Stomach (tissue), 19 donors: ENCODE measurements around the gene NBPF26. TPM values are rescaled to one million over a fixed set of nuclear protein-coding genes. Genes with fewer than 3 reads are reported as not detected.
"Not testable (repeated sequence)": the region's sequence is repeated elsewhere in the genome, so short reads cannot be mapped to it uniquely, and the experiment has no call there.

Experiments used
- DNase-seq, 2 donors: peaks; one replicate each; pipeline versions ENCODE4 v3.0.0 to v3.0.0-alpha.2; 2013 to 2019
- H3K27ac ChIP-seq, 5 donors: fragments of 200-600 bp in 4 of 5; sonication (generic) in 4 of 5; one replicate each; pipeline ENCODE4 v1.5.1; 2013 to 2019; ENCODE audit warnings: mild to moderate bottlenecking in 1 of 5, moderate library complexity in 1 of 5
- H3K27me3 ChIP-seq, 3 donors: fragments of 200-600 bp; sonication (generic); one replicate each; pipeline ENCODE4 v1.5.1; 2017 to 2019; ENCODE audit warnings: mixed run types in 1 of 3
- H3K36me3 ChIP-seq, 4 donors: fragments of 200-600 bp; sonication (generic); 1 replicate in 3 of 4; 2 replicates in 1 of 4; pipeline ENCODE4 v1.5.1; 2016 to 2019
- H3K4me1 ChIP-seq, 4 donors: fragments of 200-600 bp; sonication (generic); one replicate each; pipeline ENCODE4 v1.5.1; 2016 to 2019
- H3K4me3 ChIP-seq, 4 donors: fragments of 200-600 bp; sonication (generic) in 3 of 4; one replicate each; pipeline ENCODE4 v1.5.1; 2016 to 2019; ENCODE audit warnings: mild to moderate bottlenecking in 1 of 4
- H3K9me3 ChIP-seq, 4 donors: fragments of 200-600 bp; sonication (generic); one replicate each; pipeline ENCODE4 v1.5.1; 2016 to 2019
- POLR2AphosphoS5 ChIP-seq, 3 donors: sonication (generic); formaldehyde crosslinking; IDR thresholded peaks; one replicate each; pipeline ENCODE4 v1.6.1; 2016; ENCODE audit warnings: antibody characterized with exemption in 3 of 3
- WGBS, 5 donors: extraction: QIAGEN DNeasy Blood & Tissue Kit in 3 of 5; methylation state at CpG; one replicate each; pipeline versions ENCODE4 v1.1.5 to v1.1.7; 2013 to 2018; 5-methylcytosine and 5-hydroxymethylcytosine counted together
- intact Hi-C: fragments of 100-400 bp; cut with DNase I; formaldehyde crosslinking; loops from one replicate; pipeline ENCODE4 v1.15.1; 2023; ENCODE audit warnings: low total_unique reads
- long read RNA-seq, 10 donors: transcript quantifications; one replicate each; lab custom pipeline, GENCODE V29; 2026
- polyA plus RNA-seq, 3 donors: library from polyadenylated mRNA; stranded (reverse); fragments of 200-250 nt; gene quantifications; one replicate each; pipeline ENCODE4 v1.2.3, GENCODE V29; 2013
- total RNA-seq, 5 donors: library from RNA; depleted of rRNA; stranded (reverse); fragments of >200 nt; gene quantifications; one replicate each; pipeline versions ENCODE4 v1.1.0 to v1.2.3, GENCODE V29; 2014 to 2016
- donor health status: healthy with polysubstance abuse.
- donor health status: Bipolar disorder and iron deficiency.
- donor health status: healthy.

NBPF26 gene
- total RNA-seq: 10 to 100 TPM in 4 of 5 donors, 1 to 10 TPM in 1; 4.1 to 38.4 (median 18.7) TPM
- 1 to 10 TPM; 2.0 to 7.5 (median 5.3) TPM for polyA plus RNA-seq
- long read RNA-seq, donor 1: 0 reads
- long read RNA-seq, donor 2: 0 reads
- long read RNA-seq, donor 3: 0 reads
- long read RNA-seq, donor 4: 0 reads
- long read RNA-seq, donor 5: 0 reads
- long read RNA-seq, donor 6: 0 reads
- long read RNA-seq, donor 7: 0 reads
- long read RNA-seq, donor 8: 0 reads
- long read RNA-seq, donor 9: 0 reads
- long read RNA-seq, donor 10: 0 reads

GRCh38 chr1:120723715-120724402, at the start of gene NBPF26:
TSS of gene NBPF26 (plus strand) at chr1:120723945.
- Histone ChIP-seq H3K4me3 (peak within 1 kb of the TSS in 2 of 4 donors; percentile 60 to 78), H3K27ac (peak within 1 kb of the TSS in 3 of 5 donors; percentile 85 to 89 (median 89))
- TF ChIP-seq POLR2AphosphoS5 (IDR thresholded peaks at IDR 0.05): peak in 1 of 3 donors; percentile 68
- intact Hi-C loops, H3K9me3 ChIP-seq, H3K27me3 ChIP-seq, H3K36me3 ChIP-seq, H3K4me1 ChIP-seq: not testable (repeated sequence)
- DNase-seq: peak; percentile 0 to 79
- 0 to 1% methylated on average over 20 to 48 of the region's 74 CpGs; no CpG with 5 or more reads in 3 of the 5 donors for WGBS, 5 donors

- intact Hi-C loops, H3K4me1 ChIP-seq, H3K36me3 ChIP-seq, H3K4me3 ChIP-seq, H3K27ac ChIP-seq, H3K9me3 ChIP-seq, H3K27me3 ChIP-seq, DNase-seq: not testable (repeated sequence)
- 100% methylated on average over 1 of the region's 2 CpGs; no CpG with 5 or more reads in 4 of the 5 donors for WGBS, 5 donors
These were observed 43.5 kb upstream of the NBPF26 start for GRCh38 chr1:120680106-120680819.

GRCh38 chr1:120680938-120681337, 42.8 kb upstream of the NBPF26 start:
- intact Hi-C loops: not testable (repeated sequence)

GRCh38 chr1:120684397-120684796, 39.3 kb upstream of the NBPF26 start:
- H3K4me1 ChIP-seq, H3K4me3 ChIP-seq, H3K27me3 ChIP-seq, DNase-seq, H3K9me3 ChIP-seq, H3K27ac ChIP-seq, H3K36me3 ChIP-seq, intact Hi-C loops: not testable (repeated sequence)
- 20 to 80% (median 60%) methylated on average over 1 of the region's 2 CpGs; no CpG with 5 or more reads in 1 of the 5 donors for WGBS, 5 donors

More at GRCh38 chr1:120680938-120681337, 42.8 kb upstream of the NBPF26 start:
- not testable (repeated sequence) for H3K27me3 ChIP-seq, DNase-seq, H3K36me3 ChIP-seq, H3K4me1 ChIP-seq, H3K9me3 ChIP-seq, H3K4me3 ChIP-seq, H3K27ac ChIP-seq
- 0 to 63% (median 28%) methylated on average over 1 to 2 of the region's 2 CpGs; no CpG with 5 or more reads in 1 of the 5 donors for WGBS, 5 donors

GRCh38 chr1:120685622-120686021, 38.1 kb upstream of the NBPF26 start:
- H3K27ac ChIP-seq, DNase-seq, H3K27me3 ChIP-seq, intact Hi-C loops, H3K4me1 ChIP-seq, H3K9me3 ChIP-seq, H3K36me3 ChIP-seq, H3K4me3 ChIP-seq: not testable (repeated sequence)
- no CpG with 5 or more reads among the region's 2 CpGs for WGBS, 5 donors

GRCh38 chr1:120687250-120687649, 36.5 kb upstream of the NBPF26 start:
- H3K4me3 ChIP-seq, H3K9me3 ChIP-seq, H3K27me3 ChIP-seq, DNase-seq, H3K27ac ChIP-seq, H3K4me1 ChIP-seq, intact Hi-C loops, H3K36me3 ChIP-seq: not testable (repeated sequence)
- no CpG with 5 or more reads among the region's 6 CpGs for WGBS, 5 donors

GRCh38 chr1:120700807-120701562, 22.8 kb upstream of the NBPF26 start:
- WGBS, 5 donors: 0 to 21% (median 8%) methylated on average over 4 to 13 of the region's 53 CpGs; no CpG with 5 or more reads in 1 of the 5 donors
- H3K27me3 ChIP-seq, H3K4me1 ChIP-seq, H3K36me3 ChIP-seq, H3K27ac ChIP-seq, intact Hi-C loops, H3K9me3 ChIP-seq: not testable (repeated sequence)
- H3K4me3 ChIP-seq: peak overlapping the region in 2 of 4 donors; percentile 24 to 29
- peak in 1 of 2 donors; percentile 0 for DNase-seq

- H3K27me3 ChIP-seq, DNase-seq, H3K4me1 ChIP-seq, H3K36me3 ChIP-seq, intact Hi-C loops, H3K9me3 ChIP-seq, H3K27ac ChIP-seq: not testable (repeated sequence)
- 0 to 8% methylated on average over 3 to 6 of the region's 12 CpGs; no CpG with 5 or more reads in 3 of the 5 donors for WGBS, 5 donors
- H3K4me3 ChIP-seq: peak overlapping the region in 2 of 4 donors; percentile 60 to 78
These were observed 409 bp upstream of the NBPF26 start for GRCh38 chr1:120723358-120723714.

GRCh38 chr1:120724507-120724906, 762 bp downstream of the NBPF26 start:
- H3K4me3 ChIP-seq: peak overlapping the region in 2 of 4 donors; percentile 60 to 78
- DNase-seq, H3K9me3 ChIP-seq, H3K36me3 ChIP-seq, intact Hi-C loops, H3K4me1 ChIP-seq, H3K27me3 ChIP-seq: not testable (repeated sequence)
- H3K27ac ChIP-seq: peak overlapping the region in 3 of 5 donors; percentile 85 to 89 (median 89)
- 0 to 1% (median 0%) methylated on average over 5 to 11 of the region's 28 CpGs; no CpG with 5 or more reads in 1 of the 5 donors for WGBS, 5 donors

- H3K27me3 ChIP-seq, DNase-seq, H3K9me3 ChIP-seq, H3K27ac ChIP-seq, intact Hi-C loops, H3K4me1 ChIP-seq, H3K4me3 ChIP-seq, H3K36me3 ChIP-seq: not testable (repeated sequence)
These were observed 5.1 kb downstream of the NBPF26 start for GRCh38 chr1:120728811-120729210.

GRCh38 chr1:120769090-120769489, 45.3 kb downstream of the NBPF26 start:
- H3K27ac ChIP-seq, H3K9me3 ChIP-seq, intact Hi-C loops, H3K4me3 ChIP-seq, H3K27me3 ChIP-seq, H3K36me3 ChIP-seq, H3K4me1 ChIP-seq: not testable (repeated sequence)
- peak in 1 of 2 donors; percentile 1 for DNase-seq
- WGBS, 5 donors: 17 to 30% (median 21%) methylated on average over 2 of the region's 3 CpGs; no CpG with 5 or more reads in 1 of the 5 donors
